H1 (cell line): ENCODE results near the gene COL28A1. TPM values are rescaled to one million over a fixed set of nuclear protein-coding genes. Genes with fewer than 3 reads are reported as not detected.

Experiments used
- BACH1 ChIP-seq: IDR thresholded peaks from 2 replicates; pipeline ENCODE4 v1.6.1; 2012; ENCODE audit warnings: low read length, improper control_type of control experiment
- CHD7 ChIP-seq: fragments of 300-600 bp; sonication (generic); IDR thresholded peaks from 2 replicates; pipeline ENCODE4 v1.7.1; 2012; ENCODE audit warnings: low read length, moderate library complexity, mild to moderate bottlenecking, inconsistent platforms; ENCODE audit not compliant: insufficient replicate concordance
- CREB1 ChIP-seq: IDR thresholded peaks from 2 replicates; pipeline ENCODE4 v1.6.1; 2012; ENCODE audit warnings: inconsistent platforms
- EP300 ChIP-seq, 2 experiments: IDR thresholded peaks; 1 replicate in 1 of 2; 2 replicates in 1 of 2; pipeline ENCODE4 v1.6.1; 2011 to 2012; ENCODE audit warnings: low read depth in 2 of 2, low read length in 2 of 2, mild to moderate bottlenecking in 2 of 2, borderline replicate concordance in 1 of 2, inconsistent platforms in 1 of 2, moderate library complexity in 1 of 2
- SIX5 ChIP-seq: IDR thresholded peaks from 2 replicates; pipeline ENCODE4 v1.6.1; 2011; ENCODE audit warnings: mild to moderate bottlenecking, low read depth, low read length
- SP1 ChIP-seq: IDR thresholded peaks from 2 replicates; pipeline ENCODE4 v1.6.1; 2011; ENCODE audit warnings: low read depth, low read length
- SRF ChIP-seq: IDR thresholded peaks from 2 replicates; pipeline ENCODE4 v1.6.1; 2011; ENCODE audit warnings: mild to moderate bottlenecking, low read depth, low read length, moderate library complexity
- SUZ12 ChIP-seq: fragments of 200-600 bp; sonication (generic); IDR thresholded peaks from 2 replicates; pipeline ENCODE4 v1.6.1; 2012; ENCODE audit warnings: mild to moderate bottlenecking, inconsistent platforms, low read length, moderate library complexity, mixed read lengths
- polyA plus RNA-seq, 7 experiments: library from polyadenylated mRNA; depleted of rRNA in 3 of 7; stranded (reverse) in 5 of 7; unstranded in 2 of 7; fragments of >200 nt in 5 of 7; fragments of 200-250 nt in 2 of 7; gene quantifications; 1 replicate in 5 of 7; 2 replicates in 1 of 7; 4 replicates in 1 of 7; pipeline versions ENCODE4 v1.2.1 to v1.2.3, GENCODE V29; 2011 to 2013; ENCODE audit warnings: missing spikeins in 2 of 7, mixed read lengths in 2 of 7
- total RNA-seq: library from RNA; stranded (reverse); fragmentation: NEBNext Ultra II Directional; extraction: Animal tissue kit (Norgen Biotek cat#: 25700); gene quantifications from 2 replicates; pipeline ENCODE4 v1.2.1, GENCODE V29; 2021

COL28A1 gene
- total and polyA plus RNA-seq, 2 of the 8 experiments (the other 6 are each of a cell fraction or from before 2014, with no cell fraction given): 0.22 to 0.38 TPM

- TF ChIP-seq CHD7: no peak
- TF ChIP-seq CREB1: no peak
- TF ChIP-seq SP1: no peak
- no peak for TF ChIP-seq BACH1
- TF ChIP-seq SIX5: no peak
- no peak for TF ChIP-seq EP300 (IDR thresholded peaks at IDR 0.05; ENCODE audit: borderline replicate concordance in 1 of 2, low read depth in 2 of 2, low read length in 2 of 2)
- TF ChIP-seq SUZ12: no peak
- TF ChIP-seq SRF: no peak
These were observed 204.2 kb downstream of the COL28A1 start (continued) for GRCh38 chr7:7331523-7331922.
